ENCODE results near the gene COL19A1. TPM values are rescaled to one million over a fixed set of nuclear protein-coding genes. Genes with fewer than 3 reads are reported as not detected.

Gene COL19A1
- total RNA-seq, 1 donor from 2014 or later = not detected

GRCh38 chr6:70164556-70164955, 298.2 kb downstream of the COL19A1 start:
- TF ChIP-seq CTCF (IDR thresholded peaks at IDR 0.05) = no peak
- Histone ChIP-seq H3K27ac (no peak overlapping the region), H3K9me3 (no peaks in the 10 kb centered on the region), H3K27me3 (peaks cover 8% of the 10 kb centered on the region), H3K4me1 (no peaks in the 10 kb centered on the region), H3K36me3 (no peaks in the 10 kb centered on the region), H3K4me3 (no peak overlapping the region)
- DNase-seq = no peak
- no peak for ATAC-seq
- intact Hi-C loops (cut with DNase I) = no loop called here

- TF ChIP-seq CTCF (IDR thresholded peaks at IDR 0.05) = peak; percentile 51
Measured at GRCh38 chr6:70166088-70166958, 300.0 kb downstream of the COL19A1 start.

GRCh38 chr6:70168681-70169377, 302.5 kb downstream of the COL19A1 start:
- H3K27ac ChIP-seq = no peak overlapping the region
- intact Hi-C loops (cut with DNase I) = no loop called here
- ATAC-seq (no peak), DNase-seq (no peak)
- H3K36me3 ChIP-seq = no peaks in the 10 kb centered on the region
- TF ChIP-seq CTCF (IDR thresholded peaks at IDR 0.05) = no peak
- no peaks in the 10 kb centered on the region for H3K9me3 ChIP-seq
- no peaks in the 10 kb centered on the region for H3K4me1 ChIP-seq
- H3K27me3 ChIP-seq = peaks cover 8% of the 10 kb centered on the region
- H3K4me3 ChIP-seq = no peak overlapping the region

More at GRCh38 chr6:70166088-70166958, 300.0 kb downstream of the COL19A1 start:
- Histone ChIP-seq H3K27ac (no peak overlapping the region), H3K4me3 (no peak overlapping the region), H3K9me3 (no peaks in the 10 kb centered on the region), H3K4me1 (no peaks in the 10 kb centered on the region), H3K36me3 (no peaks in the 10 kb centered on the region), H3K27me3 (peaks cover 8% of the 10 kb centered on the region)
- peak; percentile 72 for ATAC-seq
- DNase-seq = peak; percentile 67
- intact Hi-C loops (cut with DNase I) = no loop called here

- Histone ChIP-seq H3K27ac (no peak overlapping the region), H3K27me3 (peaks cover 8% of the 10 kb centered on the region), H3K4me3 (no peak overlapping the region), H3K36me3 (no peaks in the 10 kb centered on the region), H3K4me1 (no peaks in the 10 kb centered on the region), H3K9me3 (no peaks in the 10 kb centered on the region)
- intact Hi-C loops (cut with DNase I) = no loop called here
- DNase-seq (no peak), ATAC-seq (no peak)
- TF ChIP-seq CTCF (IDR thresholded peaks at IDR 0.05) = no peak
Measured at GRCh38 chr6:70171236-70171635, 304.9 kb downstream of the COL19A1 start.

GRCh38 chr6:70172252-70172651, 305.9 kb downstream of the COL19A1 start:
- no peak for TF ChIP-seq CTCF (IDR thresholded peaks at IDR 0.05)
- no peak for DNase-seq
- ATAC-seq = no peak
- Histone ChIP-seq H3K4me1 (no peaks in the 10 kb centered on the region), H3K27me3 (peaks cover 2% of the 10 kb centered on the region), H3K36me3 (no peaks in the 10 kb centered on the region), H3K9me3 (no peaks in the 10 kb centered on the region), H3K4me3 (no peak overlapping the region), H3K27ac (no peak overlapping the region)
- intact Hi-C loops (cut with DNase I) = no loop called here
